K562 (cell line): ENCODE results near the gene PAFAH1B1. TPM values are rescaled to one million over a fixed set of nuclear protein-coding genes. Genes with fewer than 3 reads are reported as not detected.

ENCODE experiments used
- FOXK1 ChIP-seq: sonication (generic); formaldehyde crosslinking; IDR thresholded peaks from 2 replicates; pipeline ENCODE4 v1.8.0; 2022; ENCODE audit warnings: missing genetic modification reagents, mild to moderate bottlenecking, borderline replicate concordance
- FOXO4 ChIP-seq: fragments of 450-650 bp; formaldehyde crosslinking; IDR thresholded peaks from 2 replicates; pipeline ENCODE4 v1.4.0; 2020; ENCODE audit warnings: mild to moderate bottlenecking, moderate library complexity
- GTF2F1 ChIP-seq: IDR thresholded peaks from 2 replicates; pipeline ENCODE4 v1.6.1; 2011; ENCODE audit warnings: low read depth, low read length, improper control_type of control experiment
- L3MBTL2 ChIP-seq: fragments of 450-650 bp; IDR thresholded peaks from 2 replicates; pipeline ENCODE4 v1.6.1; 2016; ENCODE audit warnings: mild to moderate bottlenecking, moderate library complexity
- MAFK ChIP-seq: IDR thresholded peaks from 2 replicates; pipeline ENCODE4 v1.6.1; 2011; ENCODE audit warnings: low read length, improper control_type of control experiment
- NUFIP1 ChIP-seq: fragments of 450-650 bp; IDR thresholded peaks from 2 replicates; pipeline ENCODE4 v1.6.1; 2018; ENCODE audit not compliant: partially characterized antibody
- SAFB ChIP-seq: fragments of 200-400 bp; formaldehyde crosslinking; IDR thresholded peaks from 2 replicates; pipeline ENCODE4 v1.6.1; 2017; ENCODE audit warnings: low read depth, low read length, borderline replicate concordance
- SOX6 ChIP-seq: fragments of 450-650 bp; IDR thresholded peaks from 2 replicates; pipeline ENCODE4 v1.6.1; 2014; ENCODE audit warnings: mild to moderate bottlenecking
- TARDBP ChIP-seq: fragments of 450-650 bp; IDR thresholded peaks from 2 replicates; pipeline ENCODE4 v1.6.1; 2016
- USF1 ChIP-seq: sonication (generic); formaldehyde crosslinking; IDR thresholded peaks from 2 replicates; pipeline ENCODE4 v1.9.0; 2022; ENCODE audit warnings: mild to moderate bottlenecking, missing genetic modification reagents
- polyA plus RNA-seq, 8 experiments: library from polyadenylated mRNA; depleted of rRNA in 4 of 8; stranded (reverse) in 5 of 8; unstranded in 3 of 8; fragments of >200 nt; fragmentation: Nextera tagmentation in 2 of 8; fragmentation: Illumina TruSeq in 1 of 8; extraction: Ambion mirVana in 2 of 8; extraction: Trizol in 1 of 8; gene quantifications; 2 replicates each; pipeline versions ENCODE4 v1.2.1 to v1.2.3, GENCODE V29; 2011 to 2014; ENCODE audit warnings: inconsistent platforms in 1 of 8, missing spikeins in 1 of 8
- total RNA-seq, 7 experiments: library from RNA; depleted of rRNA in 6 of 7; stranded (reverse); fragments of >200 nt in 6 of 7; fragmentation: Illumina TruSeq in 2 of 7; extraction: Trizol in 2 of 7; gene quantifications; 2 replicates each; pipeline versions ENCODE4 v1.2.1 to v1.2.3, GENCODE V29; 2011 to 2021; ENCODE audit warnings: low replicate concordance in 1 of 7
- TF ChIP-seq, protein P1 (sequence below), 2 experiments: fragments of 450-650 bp; IDR thresholded peaks; 2 replicates each; pipeline ENCODE4 v1.6.1; 2016
- TF ChIP-seq, protein P2 (sequence below): sonication (generic); formaldehyde crosslinking; IDR thresholded peaks from 2 replicates; pipeline ENCODE4 v1.8.0; 2022; ENCODE audit warnings: mild to moderate bottlenecking, missing genetic modification reagents
- TF ChIP-seq, protein P3 (sequence below): sonication (generic); formaldehyde crosslinking; IDR thresholded peaks from 2 replicates; pipeline ENCODE4 v1.8.1; 2023; ENCODE audit warnings: mild to moderate bottlenecking, missing genetic modification reagents
- TF ChIP-seq, protein P4 (sequence below): sonication (generic); formaldehyde crosslinking; IDR thresholded peaks from 2 replicates; pipeline ENCODE4 v1.4.0; 2020; ENCODE audit warnings: mild to moderate bottlenecking, missing genetic modification reagents

PAFAH1B1 gene
- total and polyA plus RNA-seq, 9 of the 15 experiments (the other 6 are each of a cell fraction or from before 2014, with no cell fraction given): 23.3 to 66.4 (median 40.2) TPM

GRCh38 chr17:2711608-2712299 is 118.3 kb downstream of the PAFAH1B1 start, which contains the start of gene CLUH (continued):
- TF ChIP-seq NUFIP1 (no peak), GTF2F1 (no peak), USF1 (CRISPR knock-in tag) (peak; percentile 90), SOX6 (peak; percentile 58; the same call in 1 of the 2 replicates), L3MBTL2 (peak; percentile 90), SAFB (peak; percentile 68; the same call in 1 of the 2 replicates), MAFK (no peak), FOXK1 (CRISPR knock-in tag) (0 out of 2 replicates have a peak, but pooled peaks have one; percentile 26), FOXO4 (CRISPR knock-in tag) (no peak), TARDBP (0 out of 2 replicates have a peak, but pooled peaks have one; percentile 41)
- TF ChIP-seq, protein P1, sequence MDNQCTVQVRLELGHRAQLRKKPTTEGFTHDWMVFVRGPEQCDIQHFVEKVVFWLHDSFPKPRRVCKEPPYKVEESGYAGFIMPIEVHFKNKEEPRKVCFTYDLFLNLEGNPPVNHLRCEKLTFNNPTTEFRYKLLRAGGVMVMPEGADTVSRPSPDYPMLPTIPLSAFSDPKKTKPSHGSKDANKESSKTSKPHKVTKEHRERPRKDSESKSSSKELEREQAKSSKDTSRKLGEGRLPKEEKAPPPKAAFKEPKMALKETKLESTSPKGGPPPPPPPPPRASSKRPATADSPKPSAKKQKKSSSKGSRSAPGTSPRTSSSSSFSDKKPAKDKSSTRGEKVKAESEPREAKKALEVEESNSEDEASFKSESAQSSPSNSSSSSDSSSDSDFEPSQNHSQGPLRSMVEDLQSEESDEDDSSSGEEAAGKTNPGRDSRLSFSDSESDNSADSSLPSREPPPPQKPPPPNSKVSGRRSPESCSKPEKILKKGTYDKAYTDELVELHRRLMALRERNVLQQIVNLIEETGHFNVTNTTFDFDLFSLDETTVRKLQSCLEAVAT (IDR thresholded peaks at IDR 0.05): no peak
- TF ChIP-seq, protein P2, sequence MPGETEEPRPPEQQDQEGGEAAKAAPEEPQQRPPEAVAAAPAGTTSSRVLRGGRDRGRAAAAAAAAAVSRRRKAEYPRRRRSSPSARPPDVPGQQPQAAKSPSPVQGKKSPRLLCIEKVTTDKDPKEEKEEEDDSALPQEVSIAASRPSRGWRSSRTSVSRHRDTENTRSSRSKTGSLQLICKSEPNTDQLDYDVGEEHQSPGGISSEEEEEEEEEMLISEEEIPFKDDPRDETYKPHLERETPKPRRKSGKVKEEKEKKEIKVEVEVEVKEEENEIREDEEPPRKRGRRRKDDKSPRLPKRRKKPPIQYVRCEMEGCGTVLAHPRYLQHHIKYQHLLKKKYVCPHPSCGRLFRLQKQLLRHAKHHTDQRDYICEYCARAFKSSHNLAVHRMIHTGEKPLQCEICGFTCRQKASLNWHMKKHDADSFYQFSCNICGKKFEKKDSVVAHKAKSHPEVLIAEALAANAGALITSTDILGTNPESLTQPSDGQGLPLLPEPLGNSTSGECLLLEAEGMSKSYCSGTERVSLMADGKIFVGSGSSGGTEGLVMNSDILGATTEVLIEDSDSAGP: peak; percentile 97
- TF ChIP-seq, protein P3, sequence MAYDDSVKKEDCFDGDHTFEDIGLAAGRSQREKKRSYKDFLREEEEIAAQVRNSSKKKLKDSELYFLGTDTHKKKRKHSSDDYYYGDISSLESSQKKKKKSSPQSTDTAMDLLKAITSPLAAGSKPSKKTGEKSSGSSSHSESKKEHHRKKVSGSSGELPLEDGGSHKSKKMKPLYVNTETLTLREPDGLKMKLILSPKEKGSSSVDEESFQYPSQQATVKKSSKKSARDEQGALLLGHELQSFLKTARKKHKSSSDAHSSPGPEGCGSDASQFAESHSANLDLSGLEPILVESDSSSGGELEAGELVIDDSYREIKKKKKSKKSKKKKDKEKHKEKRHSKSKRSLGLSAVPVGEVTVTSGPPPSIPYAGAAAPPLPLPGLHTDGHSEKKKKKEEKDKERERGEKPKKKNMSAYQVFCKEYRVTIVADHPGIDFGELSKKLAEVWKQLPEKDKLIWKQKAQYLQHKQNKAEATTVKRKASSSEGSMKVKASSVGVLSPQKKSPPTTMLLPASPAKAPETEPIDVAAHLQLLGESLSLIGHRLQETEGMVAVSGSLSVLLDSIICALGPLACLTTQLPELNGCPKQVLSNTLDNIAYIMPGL (CRISPR knock-in tag): 0 out of 2 replicates have a peak, but pooled peaks have one; percentile 45
- TF ChIP-seq, protein P4, sequence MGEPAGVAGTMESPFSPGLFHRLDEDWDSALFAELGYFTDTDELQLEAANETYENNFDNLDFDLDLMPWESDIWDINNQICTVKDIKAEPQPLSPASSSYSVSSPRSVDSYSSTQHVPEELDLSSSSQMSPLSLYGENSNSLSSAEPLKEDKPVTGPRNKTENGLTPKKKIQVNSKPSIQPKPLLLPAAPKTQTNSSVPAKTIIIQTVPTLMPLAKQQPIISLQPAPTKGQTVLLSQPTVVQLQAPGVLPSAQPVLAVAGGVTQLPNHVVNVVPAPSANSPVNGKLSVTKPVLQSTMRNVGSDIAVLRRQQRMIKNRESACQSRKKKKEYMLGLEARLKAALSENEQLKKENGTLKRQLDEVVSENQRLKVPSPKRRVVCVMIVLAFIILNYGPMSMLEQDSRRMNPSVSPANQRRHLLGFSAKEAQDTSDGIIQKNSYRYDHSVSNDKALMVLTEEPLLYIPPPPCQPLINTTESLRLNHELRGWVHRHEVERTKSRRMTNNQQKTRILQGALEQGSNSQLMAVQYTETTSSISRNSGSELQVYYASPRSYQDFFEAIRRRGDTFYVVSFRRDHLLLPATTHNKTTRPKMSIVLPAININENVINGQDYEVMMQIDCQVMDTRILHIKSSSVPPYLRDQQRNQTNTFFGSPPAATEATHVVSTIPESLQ (CRISPR knock-in tag): 0 out of 2 replicates have a peak, but pooled peaks have one; percentile 55
